Stimulated activated CD8-positive, alpha-beta memory T cell treated with anti-CD3 and anti-CD28 coated beads, Interleukin-12 subunit alpha, Interleukin-12 subunit beta, amount 100 ng/mL, for 1 hour (primary cell): Measurements from ENCODE around the gene ZBED6.

ENCODE experiments used
- DNase-seq: peaks from one replicate; pipeline ENCODE4 v3.0.0-alpha.2; 2020; ENCODE audit warnings: low read depth

The ZBED6 gene

DNA sequence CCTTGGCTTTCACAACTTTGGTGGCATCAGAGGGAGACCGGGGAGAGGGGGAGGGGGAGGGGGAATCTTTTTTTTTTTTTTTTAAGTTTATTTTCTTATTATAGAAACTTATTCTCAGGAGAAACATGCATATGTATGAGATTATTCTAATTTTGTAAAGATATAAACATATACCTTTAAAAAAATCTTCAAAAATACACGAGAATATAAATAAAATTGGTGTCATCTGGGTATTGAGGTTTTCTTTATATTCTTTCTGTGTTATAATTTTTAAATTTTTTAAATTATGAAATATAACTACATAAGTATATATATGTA is 47.1 kb downstream of the ZBED6 start:
- DNase-seq: no peak

DNA sequence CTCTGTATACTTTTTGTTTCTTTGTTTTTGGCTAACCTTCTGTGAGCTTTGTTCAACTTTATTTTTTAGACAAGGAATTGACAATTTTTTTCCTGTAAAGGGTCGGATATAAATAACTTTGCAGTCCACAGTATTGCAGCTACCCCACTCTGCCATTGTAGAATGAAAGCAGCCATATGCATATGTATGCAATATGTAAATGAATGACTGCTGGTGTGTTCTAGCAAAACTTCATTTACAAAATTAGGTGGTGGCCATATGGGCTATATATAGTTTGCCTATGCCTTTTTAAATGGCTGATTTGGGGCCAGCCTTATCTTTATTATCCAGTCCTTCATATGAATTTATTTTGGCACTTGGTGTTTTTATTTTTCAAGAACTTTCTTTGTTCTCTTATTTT is 48.0 kb downstream of the ZBED6 start:
- no peak for DNase-seq
